GM18505 (cell line): ENCODE measurements around the gene KCNJ9.

ENCODE experiments used
- ATAC-seq: cut with Tn5 transposase; IDR thresholded peaks from one replicate; pipeline ENCODE4 v1.9.1; 2021; ENCODE audit not compliant: unreplicated experiment
- POLR2A ChIP-seq: IDR thresholded peaks from 4 replicates; pipeline ENCODE4 v1.6.1; 2011; ENCODE audit warnings: borderline replicate concordance; ENCODE audit not compliant: insufficient read depth, insufficient read length; ENCODE audit errors: extremely low read depth

The KCNJ9 gene

GRCh38 chr1:160075836-160076235 is 5.5 kb upstream of the KCNJ9 start:
- no peak for ATAC-seq
- no peak for TF ChIP-seq POLR2A

GRCh38 chr1:160076295-160076694 is 5.0 kb upstream of the KCNJ9 start:
- TF ChIP-seq POLR2A: no peak
- ATAC-seq: no peak

GRCh38 chr1:160077486-160077885 is 3.9 kb upstream of the KCNJ9 start:
- ATAC-seq: no peak
- TF ChIP-seq POLR2A: no peak

- ATAC-seq: peak; percentile 71
Observed at GRCh38 chr1:160078512-160079195, 2.7 kb upstream of the KCNJ9 start.

GRCh38 chr1:160079448-160079847 is 1.9 kb upstream of the KCNJ9 start:
- TF ChIP-seq POLR2A: no peak
- no peak for ATAC-seq

More at GRCh38 chr1:160078512-160079195, 2.7 kb upstream of the KCNJ9 start:
- TF ChIP-seq POLR2A: no peak

- no peak for ATAC-seq
- TF ChIP-seq POLR2A: no peak
Observed at GRCh38 chr1:160080381-160081100, 797 bp upstream of the KCNJ9 start.

GRCh38 chr1:160082487-160082886 is 1.1 kb downstream of the KCNJ9 start:
- TF ChIP-seq POLR2A: no peak
- ATAC-seq: no peak

- no peak for ATAC-seq
- no peak for TF ChIP-seq POLR2A
Observed at GRCh38 chr1:160082926-160083325, 1.6 kb downstream of the KCNJ9 start.

GRCh38 chr1:160083968-160084770 is 2.8 kb downstream of the KCNJ9 start:
- no peak for TF ChIP-seq POLR2A
- ATAC-seq: no peak

GRCh38 chr1:160084771-160085321 is 3.5 kb downstream of the KCNJ9 start:
- no peak for TF ChIP-seq POLR2A
- no peak for ATAC-seq

GRCh38 chr1:160085686-160086455 is 4.5 kb downstream of the KCNJ9 start:
- no peak for ATAC-seq
- TF ChIP-seq POLR2A: no peak

- no peak for ATAC-seq
- no peak for TF ChIP-seq POLR2A
Observed at GRCh38 chr1:160086456-160086892, 5.1 kb downstream of the KCNJ9 start.

- no peak for TF ChIP-seq POLR2A
- no peak for ATAC-seq
Observed at GRCh38 chr1:160087118-160087662, 5.9 kb downstream of the KCNJ9 start.

GRCh38 chr1:160089883-160090282 is 8.5 kb downstream of the KCNJ9 start:
- no peak for TF ChIP-seq POLR2A
- no peak for ATAC-seq
